Lower leg skin (tissue), 3 donors: Measurements from ENCODE around the gene ELMO3.

Experiments
- POLR2A ChIP-seq, 2 donors: fragments of 450-650 bp; IDR thresholded peaks; one replicate each; pipeline ENCODE4 v1.6.1; 2016 to 2017; ENCODE audit warnings: antibody characterized with exemption in 2 of 2, mild to moderate bottlenecking in 1 of 2, moderate library complexity in 1 of 2
- TF ChIP-seq, protein P1 (sequence below), 3 donors: fragments of 450-650 bp; IDR thresholded peaks; one replicate each; pipeline ENCODE4 v1.5.1; 2016; ENCODE audit warnings: antibody characterized with exemption in 3 of 3, mild to moderate bottlenecking in 3 of 3, moderate library complexity in 2 of 3

DNA sequence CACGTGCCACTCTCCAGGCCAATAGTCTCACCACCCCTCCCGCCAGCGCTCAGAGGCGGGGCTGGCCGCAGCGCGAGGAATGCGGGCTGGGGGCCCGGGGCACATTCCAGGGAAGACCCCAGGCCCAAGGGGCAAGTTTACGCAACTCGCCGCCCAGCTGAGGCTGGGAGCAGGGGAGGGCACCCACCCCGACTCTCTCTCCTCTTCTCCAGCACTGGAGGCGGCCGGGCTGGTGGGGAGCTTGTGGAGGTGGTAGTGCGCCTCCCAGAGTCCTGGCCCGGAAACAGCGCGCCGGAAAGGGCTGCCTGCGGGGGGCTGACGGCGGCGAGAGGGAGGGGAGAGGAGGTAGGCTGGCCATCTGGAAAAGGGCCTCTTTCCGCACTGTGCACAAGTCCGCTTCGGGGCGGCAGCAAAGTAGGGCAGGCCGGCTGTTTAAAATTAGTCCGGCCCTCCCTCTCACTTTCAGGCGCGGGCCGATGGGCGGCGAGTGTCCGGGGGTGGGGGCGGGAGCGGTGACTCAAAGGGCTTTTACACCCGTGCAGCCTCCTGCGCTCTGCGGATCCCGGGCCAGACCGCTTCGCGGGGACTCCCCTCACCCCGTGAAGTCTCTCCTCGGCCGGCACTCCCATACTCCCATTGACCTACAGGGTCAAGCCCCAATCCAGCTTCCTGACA is 47.3 kb downstream of the ELMO3 start:
- TF ChIP-seq, protein P1, sequence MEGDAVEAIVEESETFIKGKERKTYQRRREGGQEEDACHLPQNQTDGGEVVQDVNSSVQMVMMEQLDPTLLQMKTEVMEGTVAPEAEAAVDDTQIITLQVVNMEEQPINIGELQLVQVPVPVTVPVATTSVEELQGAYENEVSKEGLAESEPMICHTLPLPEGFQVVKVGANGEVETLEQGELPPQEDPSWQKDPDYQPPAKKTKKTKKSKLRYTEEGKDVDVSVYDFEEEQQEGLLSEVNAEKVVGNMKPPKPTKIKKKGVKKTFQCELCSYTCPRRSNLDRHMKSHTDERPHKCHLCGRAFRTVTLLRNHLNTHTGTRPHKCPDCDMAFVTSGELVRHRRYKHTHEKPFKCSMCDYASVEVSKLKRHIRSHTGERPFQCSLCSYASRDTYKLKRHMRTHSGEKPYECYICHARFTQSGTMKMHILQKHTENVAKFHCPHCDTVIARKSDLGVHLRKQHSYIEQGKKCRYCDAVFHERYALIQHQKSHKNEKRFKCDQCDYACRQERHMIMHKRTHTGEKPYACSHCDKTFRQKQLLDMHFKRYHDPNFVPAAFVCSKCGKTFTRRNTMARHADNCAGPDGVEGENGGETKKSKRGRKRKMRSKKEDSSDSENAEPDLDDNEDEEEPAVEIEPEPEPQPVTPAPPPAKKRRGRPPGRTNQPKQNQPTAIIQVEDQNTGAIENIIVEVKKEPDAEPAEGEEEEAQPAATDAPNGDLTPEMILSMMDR (IDR thresholded peaks at IDR 0.05): peak in 1 of 3 donors; percentile 33
- TF ChIP-seq POLR2A (IDR thresholded peaks at IDR 0.05): no peak
